IPS-18c (cell line): ENCODE data around the gene PRSS38.

Experiments
- H3K4me3 ChIP-seq: 2 replicates; pipeline ENCODE4 v1.7.0; 2013; ENCODE audit warnings: low read depth, mild to moderate bottlenecking, low read length, moderate library complexity; ENCODE audit not compliant: insufficient read depth
- H3K9me3 ChIP-seq: one replicate; pipeline ENCODE4 v1.6.1; 2013; ENCODE audit warnings: mild to moderate bottlenecking, low read length, moderate library complexity; ENCODE audit not compliant: control insufficient read depth, insufficient read depth

Gene PRSS38

GRCh38 chr1:227776331-227776771, 39.1 kb upstream of the PRSS38 start:
- no peaks in the 10 kb centered on the region for H3K9me3 ChIP-seq
- no peak overlapping the region for H3K4me3 ChIP-seq

GRCh38 chr1:227777156-227777555, 38.3 kb upstream of the PRSS38 start:
- Histone ChIP-seq H3K4me3 (no peak overlapping the region), H3K9me3 (no peaks in the 10 kb centered on the region)

GRCh38 chr1:227777646-227778045, 37.8 kb upstream of the PRSS38 start:
- Histone ChIP-seq H3K9me3 (no peaks in the 10 kb centered on the region), H3K4me3 (no peak overlapping the region)

DNA sequence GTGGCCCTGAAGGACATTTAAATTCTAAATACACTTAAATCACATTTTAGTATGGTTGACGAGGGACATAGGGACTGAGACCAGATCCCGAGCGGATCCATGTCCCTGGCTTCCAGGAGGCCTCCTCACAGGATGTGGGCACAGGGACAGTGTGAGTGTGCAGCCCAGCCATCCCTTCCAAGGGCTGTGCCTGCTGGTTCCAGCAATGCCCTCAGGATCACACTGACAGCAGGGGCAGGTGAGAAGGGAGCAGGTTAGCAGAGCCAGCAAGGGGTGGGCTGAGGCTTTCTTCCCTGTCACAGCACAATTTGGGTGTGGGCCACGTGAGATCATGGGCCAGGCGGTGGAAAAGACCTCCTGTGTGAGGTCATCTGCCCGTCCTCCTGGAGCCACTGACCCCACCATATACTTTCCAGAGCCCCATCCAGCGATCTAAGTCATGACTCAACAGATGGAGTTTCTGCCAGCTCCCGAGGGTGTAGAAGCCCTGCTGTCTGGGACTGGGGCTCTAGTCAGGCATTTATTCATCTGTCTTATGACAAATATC, 37.0 kb upstream of the PRSS38 start:
- Histone ChIP-seq H3K9me3 (no peaks in the 10 kb centered on the region), H3K4me3 (no peak overlapping the region)

DNA sequence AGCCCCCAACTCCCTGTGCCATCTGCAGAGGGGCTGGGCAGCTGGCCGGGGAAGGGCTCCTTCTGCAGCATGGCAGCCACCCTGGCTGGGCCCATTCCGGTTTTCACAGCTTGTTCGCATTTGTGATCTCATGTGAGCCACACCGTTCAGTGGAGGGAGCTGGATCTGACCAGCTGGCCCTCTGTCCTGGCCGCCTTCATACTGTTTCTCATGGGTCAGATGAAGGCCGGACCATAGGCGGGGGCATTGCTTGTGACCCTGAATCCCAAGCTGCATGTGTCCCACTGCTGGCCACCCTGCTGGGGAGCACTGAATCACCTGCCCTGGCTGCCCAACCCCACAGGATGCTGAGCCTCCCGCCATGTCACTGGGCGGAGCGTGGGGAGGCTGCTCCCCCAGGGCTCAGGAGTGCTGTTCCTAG, 36.4 kb upstream of the PRSS38 start:
- H3K4me3 ChIP-seq = no peak overlapping the region
- no peaks in the 10 kb centered on the region for H3K9me3 ChIP-seq

GRCh38 chr1:227779685-227780084, 35.8 kb upstream of the PRSS38 start:
- Histone ChIP-seq H3K4me3 (no peak overlapping the region), H3K9me3 (no peaks in the 10 kb centered on the region)

DNA sequence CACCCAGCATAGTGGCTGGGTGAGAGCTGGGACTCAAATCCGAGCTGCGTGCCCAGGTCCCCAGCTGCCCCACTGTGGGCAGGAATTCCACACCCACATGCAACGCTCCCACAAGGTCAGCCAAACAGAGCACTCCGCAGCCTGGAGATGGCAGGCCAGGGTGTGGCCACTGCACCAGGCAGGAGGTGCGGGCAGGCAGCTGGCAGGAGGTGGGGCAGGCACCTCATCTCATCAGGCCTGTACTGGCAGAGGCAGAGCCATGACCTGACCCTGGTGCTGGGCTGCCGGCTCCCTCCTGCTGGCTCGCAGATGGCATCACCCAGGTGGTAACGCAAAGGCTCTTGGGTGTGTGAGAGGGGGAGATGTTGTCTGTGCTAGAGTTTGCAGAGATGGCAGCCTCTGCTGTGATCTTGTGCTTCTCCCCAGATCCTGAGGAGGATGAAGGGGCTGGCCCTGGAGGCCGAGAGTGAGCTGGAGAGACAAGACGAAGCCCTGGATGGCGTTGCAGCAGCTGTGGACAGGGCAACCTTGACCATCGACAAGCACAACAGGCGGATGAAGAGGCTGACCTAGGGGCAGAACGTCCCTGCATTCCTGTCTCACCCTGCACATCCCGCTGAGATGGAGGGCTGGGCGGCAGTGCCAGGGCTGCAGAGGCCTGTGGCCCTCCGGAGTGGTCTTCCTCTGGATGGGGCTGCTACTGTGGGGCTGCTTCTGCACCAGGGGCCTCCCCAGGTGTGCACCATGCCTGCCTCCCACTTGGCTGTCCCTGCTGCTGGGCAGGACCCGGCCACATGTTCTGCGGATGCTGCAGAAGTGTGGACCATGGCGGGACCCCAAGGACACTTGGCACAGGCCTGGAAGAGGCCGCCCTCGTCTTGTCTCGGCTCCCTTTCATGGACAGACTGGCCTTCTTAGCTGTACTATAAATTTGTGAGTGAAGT, 35.1 kb upstream of the PRSS38 start:
- Histone ChIP-seq H3K4me3 (no peak overlapping the region), H3K9me3 (no peaks in the 10 kb centered on the region)

DNA sequence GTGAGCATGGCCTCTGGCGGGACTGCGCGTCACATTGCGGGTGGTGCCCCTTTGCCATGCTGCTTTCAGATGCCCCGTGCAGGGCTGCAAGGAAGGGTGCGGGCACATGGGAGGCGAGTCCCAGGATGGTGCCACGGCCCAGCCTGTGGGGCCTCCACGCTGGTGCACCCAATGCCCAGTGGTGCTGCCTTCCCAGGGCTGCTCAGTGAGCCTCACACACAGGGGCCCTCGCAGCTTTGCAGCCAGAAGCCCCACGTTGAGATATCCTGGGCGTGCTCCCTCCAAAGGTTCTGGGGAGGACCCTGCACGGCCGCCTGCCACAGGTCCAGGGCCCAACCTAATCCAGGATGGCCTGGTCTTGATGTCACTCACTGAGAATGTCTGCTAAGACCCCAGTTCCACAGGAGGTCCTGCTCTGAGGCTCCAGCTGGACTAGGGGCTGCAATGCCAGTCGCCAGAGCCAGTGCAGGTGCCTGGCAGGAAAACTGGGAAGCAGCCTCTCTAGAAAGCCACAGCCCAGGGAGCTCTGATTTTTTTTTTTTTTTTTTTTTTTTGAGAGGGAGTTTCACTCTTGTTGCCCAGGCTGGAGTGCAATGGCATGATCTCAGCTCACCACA, 34.1 kb upstream of the PRSS38 start:
- Histone ChIP-seq H3K9me3 (no peaks in the 10 kb centered on the region), H3K4me3 (no peak overlapping the region)

DNA sequence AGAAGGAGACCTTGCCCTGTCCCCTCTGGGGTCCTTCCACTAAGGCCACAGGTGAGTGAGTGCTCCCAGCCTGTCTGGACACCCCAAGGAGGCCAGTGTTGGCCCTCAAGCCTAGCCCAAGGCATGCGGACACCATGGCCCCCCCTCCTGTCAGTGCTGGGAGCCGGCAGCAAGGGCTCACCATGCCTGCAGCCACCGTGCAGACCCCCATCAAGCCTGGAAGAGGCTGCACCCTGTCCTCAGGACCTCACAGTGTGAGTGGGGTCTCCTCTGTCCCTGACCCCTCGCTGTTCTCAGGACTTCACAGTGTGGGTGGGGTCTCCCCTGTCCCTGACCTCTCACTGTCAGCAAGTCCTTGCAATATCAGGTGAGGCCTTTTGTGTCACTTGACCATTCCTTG, 33.2 kb upstream of the PRSS38 start:
- Histone ChIP-seq H3K9me3 (no peaks in the 10 kb centered on the region), H3K4me3 (no peak overlapping the region)

DNA sequence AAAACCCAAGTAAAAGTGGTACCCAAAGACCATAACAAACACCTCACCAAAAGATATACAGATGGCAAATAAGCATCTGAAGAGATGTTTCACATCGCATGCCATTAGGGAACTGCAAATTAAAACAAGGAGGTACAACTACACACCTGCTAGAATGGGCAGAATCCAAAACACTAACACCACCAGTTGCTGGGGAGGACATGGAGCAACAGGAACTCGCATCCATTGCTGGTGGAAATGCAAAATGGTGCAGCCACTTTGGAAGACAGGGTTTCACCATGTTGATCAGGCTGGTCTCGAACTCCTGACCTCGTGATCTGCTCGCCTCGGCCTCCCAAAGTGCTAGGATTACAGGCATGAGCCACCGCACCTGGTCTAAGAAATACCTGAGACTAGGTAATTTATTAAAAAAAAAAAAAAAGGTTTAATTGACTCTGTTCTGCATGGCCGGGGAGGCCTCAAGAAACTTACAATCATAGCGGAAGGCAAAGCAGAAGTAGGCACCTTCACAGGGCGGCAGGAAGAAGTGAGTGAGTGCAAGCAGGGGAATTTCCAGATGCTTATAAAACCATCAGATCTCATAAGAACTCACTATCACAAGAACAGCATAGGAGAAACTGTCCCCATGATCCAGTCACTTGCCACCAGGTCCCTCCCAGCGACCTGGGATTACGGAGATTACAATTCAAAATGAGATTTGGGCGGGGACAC, 30.2 kb upstream of the PRSS38 start:
- Histone ChIP-seq H3K9me3 (no peaks in the 10 kb centered on the region), H3K4me3 (no peak overlapping the region)

- no peaks in the 10 kb centered on the region for H3K9me3 ChIP-seq
Observed at GRCh38 chr1:227785805-227786671, 29.4 kb upstream of the PRSS38 start.

GRCh38 chr1:227786673-227787512, 28.6 kb upstream of the PRSS38 start:
- Histone ChIP-seq H3K4me3 (peak overlapping the region; percentile 46), H3K9me3 (no peaks in the 10 kb centered on the region)

More at GRCh38 chr1:227785805-227786671, 29.4 kb upstream of the PRSS38 start:
- no peak overlapping the region for H3K4me3 ChIP-seq

DNA sequence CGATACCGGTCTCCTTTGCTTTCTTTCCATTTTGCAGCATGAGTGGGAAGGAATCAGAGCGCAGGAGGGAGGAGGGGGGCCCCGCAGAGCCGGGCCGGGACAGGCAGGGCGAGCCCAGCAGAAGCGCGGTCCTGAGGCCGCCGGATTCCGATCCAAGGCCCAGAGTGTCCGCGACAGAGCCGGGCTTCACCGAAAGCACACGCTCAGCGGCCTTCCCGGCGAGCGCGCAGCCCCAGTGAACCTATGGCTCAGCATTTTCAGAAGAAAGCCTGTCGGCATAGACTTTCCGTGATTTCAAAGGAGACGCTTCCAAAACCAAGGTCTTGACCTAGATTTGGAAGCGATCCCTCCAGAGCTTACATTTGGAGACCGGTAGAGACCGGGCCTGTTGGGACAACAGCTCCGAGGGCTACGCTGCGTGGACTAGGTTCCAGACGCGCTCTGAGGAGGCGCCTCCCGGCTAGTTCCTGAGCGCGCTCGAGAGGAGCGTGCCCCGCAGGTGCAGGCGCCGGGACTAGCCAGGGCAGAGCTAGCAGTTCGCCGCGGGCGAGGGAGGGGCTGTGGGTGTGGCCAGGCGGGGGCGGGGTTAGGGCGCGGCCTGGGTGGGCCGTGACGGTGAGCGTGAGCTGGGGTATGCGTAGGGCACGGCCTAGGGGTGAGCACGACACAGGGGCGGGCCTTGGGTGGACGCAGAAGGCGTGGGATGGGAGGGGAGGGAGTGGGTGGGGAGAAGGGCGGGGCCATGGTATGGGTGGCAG, 27.8 kb upstream of the PRSS38 start:
- H3K9me3 ChIP-seq = no peaks in the 10 kb centered on the region
- peak overlapping the region; percentile 47 for H3K4me3 ChIP-seq

GRCh38 chr1:227788271-227789083, 27.0 kb upstream of the PRSS38 start:
- Histone ChIP-seq H3K4me3 (peak overlapping the region; percentile 47), H3K9me3 (no peaks in the 10 kb centered on the region)
